H1 (cell line): ENCODE measurements around the gene DLX4.

Experiments used
- CBX5 ChIP-seq: fragments of 300-800, 300-1000 bp; sonication (generic); IDR thresholded peaks from 2 replicates; pipeline ENCODE4 v1.7.1; 2016; ENCODE audit warnings: antibody characterized with exemption, low read length, low read depth
- CTCF ChIP-seq, 3 experiments: IDR thresholded peaks; 1 replicate in 2 of 3; 2 replicates in 1 of 3; pipeline versions ENCODE4 v1.5.1 to v1.6.1; 2011; ENCODE audit warnings: low read length in 3 of 3, mild to moderate bottlenecking in 3 of 3, inconsistent platforms in 2 of 3, low read depth in 1 of 3, moderate library complexity in 1 of 3; ENCODE audit not compliant: insufficient read depth in 1 of 3; ENCODE audit errors: control extremely low read depth in 1 of 3
- E2F6 ChIP-seq: IDR thresholded peaks from 2 replicates; pipeline ENCODE4 v1.6.1; 2012; ENCODE audit warnings: inconsistent platforms
- EP300 ChIP-seq, 2 experiments: IDR thresholded peaks; 1 replicate in 1 of 2; 2 replicates in 1 of 2; pipeline ENCODE4 v1.6.1; 2011 to 2012; ENCODE audit warnings: low read depth in 2 of 2, low read length in 2 of 2, mild to moderate bottlenecking in 2 of 2, borderline replicate concordance in 1 of 2, inconsistent platforms in 1 of 2, moderate library complexity in 1 of 2
- EZH2 ChIP-seq: fragments of 200-600 bp; sonication (generic); IDR thresholded peaks from 2 replicates; pipeline ENCODE4 v1.7.1; 2012; ENCODE audit warnings: low read depth, mild to moderate bottlenecking, moderate library complexity, low read length, inconsistent platforms; ENCODE audit not compliant: severe bottlenecking
- POLR2AphosphoS5 ChIP-seq: IDR thresholded peaks from 2 replicates; pipeline ENCODE4 v1.6.1; 2011; ENCODE audit warnings: low read depth, low read length
- POU5F1 ChIP-seq: IDR thresholded peaks from 2 replicates; pipeline ENCODE4 v1.6.1; 2011; ENCODE audit warnings: low read depth, mild to moderate bottlenecking, low read length, moderate library complexity
- RAD21 ChIP-seq, 2 experiments: IDR thresholded peaks in 1 of 2; conservative IDR thresholded peaks in 1 of 2; 2 replicates each; pipeline ENCODE4 v1.6.1; 2011; ENCODE audit warnings: low read depth in 2 of 2, low read length in 2 of 2, improper control_type of control experiment in 1 of 2, inconsistent platforms in 1 of 2, mild to moderate bottlenecking in 1 of 2, moderate library complexity in 1 of 2
- TAF1 ChIP-seq: IDR thresholded peaks from 2 replicates; pipeline ENCODE4 v1.6.1; 2011; ENCODE audit warnings: mild to moderate bottlenecking, low read depth, low read length
- USF2 ChIP-seq: IDR thresholded peaks from 2 replicates; pipeline ENCODE4 v1.6.1; 2011; ENCODE audit warnings: low read length, improper control_type of control experiment
- YY1 ChIP-seq: IDR thresholded peaks from 2 replicates; pipeline ENCODE4 v1.6.1; 2011; ENCODE audit warnings: low read depth, mild to moderate bottlenecking, low read length

GRCh38 chr17:49984776-49985175 lies 15.8 kb downstream of the DLX4 start:
- TF ChIP-seq CTCF (IDR thresholded peaks at IDR 0.05; ENCODE audit: control extremely low read depth in 1 of 3, insufficient read depth in 1 of 3, low read depth in 1 of 3, low read length in 3 of 3) (no peak), YY1 (no peak), CBX5 (no peak), EP300 (IDR thresholded peaks at IDR 0.05; ENCODE audit: borderline replicate concordance in 1 of 2, low read depth in 2 of 2, low read length in 2 of 2) (no peak), E2F6 (no peak), POLR2AphosphoS5 (no peak), EZH2 (no peak), TAF1 (no peak), USF2 (no peak), RAD21 (IDR thresholded peaks at IDR 0.05 in 1 of 2, conservative IDR thresholded peaks at IDR 0.05 in 1 of 2; ENCODE audit: low read depth in 2 of 2, low read length in 2 of 2) (no peak), POU5F1 (no peak)
